K562 (cell line): Measurements from ENCODE around the gene OTUD5. TPM values are rescaled to one million over a fixed set of nuclear protein-coding genes. Genes with fewer than 3 reads are reported as not detected.

Experiments
- CLOCK ChIP-seq: fragments of 250-450 bp; sonication (Bioruptor Pico); IDR thresholded peaks from 2 replicates; pipeline ENCODE4 v1.4.0; 2020; ENCODE audit warnings: mild to moderate bottlenecking, moderate library complexity, borderline replicate concordance
- CUX1 ChIP-seq: fragments of 200-800 bp; sonication (Bioruptor generic); IDR thresholded peaks from 2 replicates; pipeline ENCODE4 v1.6.1; 2016; ENCODE audit warnings: missing genetic modification characterization, missing compliant biosample characterization
- DPF2 ChIP-seq: fragments of 450-650 bp; IDR thresholded peaks from 2 replicates; pipeline ENCODE4 v1.6.1; 2016
- FIP1L1 ChIP-seq: fragments of 200-400 bp; formaldehyde crosslinking; IDR thresholded peaks from 2 replicates; pipeline ENCODE4 v1.6.1; 2018; ENCODE audit warnings: mild to moderate bottlenecking, low read depth, low read length; ENCODE audit not compliant: poor library complexity, severe bottlenecking
- SPI1 ChIP-seq: IDR thresholded peaks from 2 replicates; pipeline ENCODE4 v1.6.1; 2011; ENCODE audit warnings: low read depth, low read length, control low read depth, borderline replicate concordance
- ZNF609 ChIP-seq: sonication (generic); formaldehyde crosslinking; IDR thresholded peaks from 2 replicates; pipeline ENCODE4 v1.8.1; 2023; ENCODE audit warnings: missing genetic modification reagents, mild to moderate bottlenecking, borderline replicate concordance
- polyA plus RNA-seq, 8 experiments: library from polyadenylated mRNA; depleted of rRNA in 4 of 8; stranded (reverse) in 5 of 8; unstranded in 3 of 8; fragments of >200 nt; fragmentation: Nextera tagmentation in 2 of 8; fragmentation: Illumina TruSeq in 1 of 8; extraction: Ambion mirVana in 2 of 8; extraction: Trizol in 1 of 8; gene quantifications; 2 replicates each; pipeline versions ENCODE4 v1.2.1 to v1.2.3, GENCODE V29; 2011 to 2014; ENCODE audit warnings: inconsistent platforms in 1 of 8, missing spikeins in 1 of 8
- total RNA-seq, 7 experiments: library from RNA; depleted of rRNA in 6 of 7; stranded (reverse); fragments of >200 nt in 6 of 7; fragmentation: Illumina TruSeq in 2 of 7; extraction: Trizol in 2 of 7; gene quantifications; 2 replicates each; pipeline versions ENCODE4 v1.2.1 to v1.2.3, GENCODE V29; 2011 to 2021; ENCODE audit warnings: low replicate concordance in 1 of 7
- TF ChIP-seq, protein P1 (sequence below): sonication (generic); formaldehyde crosslinking; IDR thresholded peaks from 2 replicates; pipeline ENCODE4 v1.8.1; 2023; ENCODE audit warnings: mild to moderate bottlenecking, missing genetic modification reagents

Gene OTUD5
- total and polyA plus RNA-seq, 9 of the 15 experiments (the other 6 are each of a cell fraction or from before 2014, with no cell fraction given) = 3.6 to 102 (median 59.0) TPM

DNA sequence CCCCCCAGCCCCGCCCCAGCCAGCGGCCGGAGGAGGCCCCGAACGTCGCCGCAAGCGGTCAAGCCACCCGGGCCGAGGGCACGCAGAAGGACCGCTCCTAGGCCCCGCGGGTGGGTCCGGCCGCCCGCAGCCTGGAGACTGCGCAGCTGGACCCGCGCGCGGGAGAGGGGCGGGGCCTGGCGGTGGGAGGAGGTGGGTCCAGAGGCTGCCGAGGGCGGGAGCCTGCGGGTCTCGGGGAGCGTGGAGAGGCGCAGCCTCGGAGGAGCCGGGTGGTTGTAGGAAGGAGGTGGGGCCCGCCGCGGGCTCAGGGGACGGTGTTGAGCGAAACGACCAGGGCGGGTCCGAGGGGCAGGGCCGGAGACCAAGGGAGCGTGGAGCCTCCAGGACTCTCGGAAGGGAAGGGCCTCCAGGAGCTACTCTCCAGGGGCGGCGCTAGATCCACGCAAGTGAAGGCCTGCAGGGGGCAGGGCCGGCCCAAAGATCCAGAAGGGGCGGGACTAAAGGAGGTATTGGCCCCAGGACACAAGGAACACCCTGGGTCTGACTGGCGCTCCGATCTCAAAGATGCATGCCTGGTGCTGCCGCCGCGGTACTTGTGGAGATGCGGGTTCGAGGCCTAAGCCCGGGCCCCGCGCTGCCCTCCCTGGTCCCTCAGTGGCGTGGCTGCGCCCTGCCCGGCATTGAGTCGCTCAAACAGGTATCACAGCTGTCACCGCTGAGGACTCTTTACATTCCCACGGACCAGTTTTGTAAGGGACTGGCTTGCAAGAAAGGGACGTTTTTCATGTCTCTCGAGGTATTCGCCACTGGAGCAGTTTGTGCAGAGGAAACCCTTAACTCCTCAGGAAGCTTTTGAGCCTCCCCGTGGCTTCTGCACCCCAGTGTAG, 65.8 kb downstream of the OTUD5 start (continued):
- TF ChIP-seq, protein P1, sequence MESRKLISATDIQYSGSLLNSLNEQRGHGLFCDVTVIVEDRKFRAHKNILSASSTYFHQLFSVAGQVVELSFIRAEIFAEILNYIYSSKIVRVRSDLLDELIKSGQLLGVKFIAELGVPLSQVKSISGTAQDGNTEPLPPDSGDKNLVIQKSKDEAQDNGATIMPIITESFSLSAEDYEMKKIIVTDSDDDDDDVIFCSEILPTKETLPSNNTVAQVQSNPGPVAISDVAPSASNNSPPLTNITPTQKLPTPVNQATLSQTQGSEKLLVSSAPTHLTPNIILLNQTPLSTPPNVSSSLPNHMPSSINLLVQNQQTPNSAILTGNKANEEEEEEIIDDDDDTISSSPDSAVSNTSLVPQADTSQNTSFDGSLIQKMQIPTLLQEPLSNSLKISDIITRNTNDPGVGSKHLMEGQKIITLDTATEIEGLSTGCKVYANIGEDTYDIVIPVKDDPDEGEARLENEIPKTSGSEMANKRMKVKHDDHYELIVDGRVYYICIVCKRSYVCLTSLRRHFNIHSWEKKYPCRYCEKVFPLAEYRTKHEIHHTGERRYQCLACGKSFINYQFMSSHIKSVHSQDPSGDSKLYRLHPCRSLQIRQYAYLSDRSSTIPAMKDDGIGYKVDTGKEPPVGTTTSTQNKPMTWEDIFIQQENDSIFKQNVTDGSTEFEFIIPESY = 0 out of 2 replicates have a peak, but pooled peaks have one; percentile 20
- TF ChIP-seq CLOCK (CRISPR knock-in tag) (no peak), SPI1 (no peak), FIP1L1 (peak; percentile 40), DPF2 (no peak), CUX1 (CRISPR knock-in tag) (no peak), ZNF609 (no peak)
